DOHH2 (cell line): Measurements from ENCODE around the gene DNAJB6.

Experiments
- H3F3A ChIP-seq: fragments of 200-600 bp; sonication (generic), shearing (Covaris generic); 2 replicates; pipeline ENCODE4 v1.6.0; 2016; ENCODE audit warnings: antibody characterized with exemption, mild to moderate bottlenecking; ENCODE audit not compliant: control insufficient read depth, insufficient read depth
- H3K27ac ChIP-seq: fragments of 200-600 bp; sonication (generic); 2 replicates; pipeline ENCODE4 v1.5.1; 2014; ENCODE audit warnings: low read depth, mild to moderate bottlenecking, low read length, moderate library complexity
- H3K27me3 ChIP-seq: fragments of 200-600 bp; sonication (generic); 2 replicates; pipeline ENCODE4 v1.6.1; 2014; ENCODE audit warnings: mild to moderate bottlenecking, low read length, mixed read lengths; ENCODE audit not compliant: control insufficient read depth
- H3K36me3 ChIP-seq: fragments of 200-600 bp; sonication (generic); 2 replicates; pipeline ENCODE4 v1.6.1; 2014; ENCODE audit warnings: mild to moderate bottlenecking, low read length, moderate library complexity, mixed read lengths; ENCODE audit not compliant: control insufficient read depth
- H3K4me1 ChIP-seq: fragments of 200-600 bp; sonication (generic); 2 replicates; pipeline ENCODE4 v1.6.1; 2014; ENCODE audit warnings: mild to moderate bottlenecking, low read length, mixed read lengths; ENCODE audit not compliant: control insufficient read depth
- H3K4me2 ChIP-seq: fragments of 200-600 bp; sonication (generic); 2 replicates; pipeline ENCODE4 v1.6.0; 2014; ENCODE audit warnings: mild to moderate bottlenecking, low read length, moderate library complexity
- H3K4me3 ChIP-seq: fragments of 200-600 bp; sonication (generic); 2 replicates; pipeline ENCODE4 v1.5.1; 2014; ENCODE audit warnings: mild to moderate bottlenecking, low read length, mixed read lengths
- H3K79me2 ChIP-seq: fragments of 200-600 bp; sonication (generic); 2 replicates; pipeline ENCODE4 v1.6.1; 2014; ENCODE audit warnings: mild to moderate bottlenecking, low read length, mixed read lengths; ENCODE audit not compliant: control insufficient read depth
- H3K9me2 ChIP-seq: fragments of 200-600 bp; sonication (generic); replicated peaks from 2 replicates; pipeline ENCODE4 v1.6.1; 2014; ENCODE audit warnings: mild to moderate bottlenecking, low read length, mixed read lengths; ENCODE audit not compliant: control insufficient read depth
- H3K9me3 ChIP-seq: fragments of 200-600 bp; sonication (generic); 2 replicates; pipeline ENCODE4 v1.6.1; 2014; ENCODE audit warnings: antibody characterized with exemption, low read length, mixed read lengths; ENCODE audit not compliant: control insufficient read depth, insufficient read depth
- H4K20me1 ChIP-seq: fragments of 200-600 bp; sonication (generic); 2 replicates; pipeline ENCODE4 v1.6.0; 2014; ENCODE audit warnings: low read depth, mild to moderate bottlenecking, antibody characterized with exemption, low read length, moderate library complexity; ENCODE audit not compliant: control insufficient read depth, insufficient read depth
- EZH2phosphoT487 ChIP-seq: fragments of 200-600 bp; sonication (generic); IDR thresholded peaks from 2 replicates; pipeline ENCODE4 v1.6.1; 2017; ENCODE audit warnings: borderline replicate concordance, mild to moderate bottlenecking, antibody characterized with exemption, low read length, moderate library complexity, mixed read lengths
- TF ChIP-seq, protein P1 (sequence below): fragments of 200-600 bp; sonication (generic); IDR thresholded peaks from one replicate; pipeline ENCODE4 v1.5.1; 2014; ENCODE audit warnings: antibody characterized with exemption, mild to moderate bottlenecking, low read depth, low read length; ENCODE audit not compliant: poor library complexity, severe bottlenecking

The DNAJB6 gene

DNA sequence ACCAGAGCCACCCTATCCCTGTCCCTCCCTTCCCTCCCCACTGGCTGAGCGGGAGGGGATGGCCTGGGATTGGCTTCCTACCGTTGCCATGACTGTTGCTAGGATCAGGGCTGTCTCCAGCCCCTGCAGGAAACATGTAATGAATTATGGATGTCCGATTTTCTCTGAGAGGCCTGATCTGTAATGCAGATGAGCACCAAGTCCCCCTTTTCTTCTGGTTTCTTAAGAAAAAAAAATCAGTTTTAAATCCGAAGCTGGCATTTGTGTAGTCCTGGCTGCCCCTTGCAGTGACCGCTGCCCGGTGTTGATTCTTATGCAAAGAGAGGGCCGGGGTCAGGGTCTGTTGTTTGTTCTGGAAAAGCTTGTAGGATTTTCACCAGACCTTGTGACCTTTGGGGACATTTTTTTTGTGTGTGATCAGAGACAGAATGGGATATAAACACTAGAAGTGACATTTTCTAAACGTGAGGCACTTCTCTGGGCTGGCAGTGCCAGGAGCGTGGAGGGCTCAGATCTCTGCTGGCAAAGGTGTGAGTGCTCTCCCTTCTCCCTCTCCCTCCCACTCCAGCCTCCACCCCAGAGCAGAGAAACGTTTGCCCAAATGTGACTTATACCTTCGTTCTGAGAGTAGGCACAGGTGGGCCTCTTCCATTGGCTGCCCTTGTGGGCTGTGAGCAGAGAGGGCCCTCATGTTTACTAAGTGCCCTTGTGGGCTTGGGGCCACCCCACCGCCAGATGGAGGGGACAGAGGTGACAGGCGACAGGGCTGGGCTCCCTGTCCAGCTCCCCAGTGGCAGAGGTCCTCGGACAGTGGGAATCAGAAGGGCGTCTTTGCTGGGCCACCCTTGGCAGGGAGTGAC, 127.5 kb downstream of the DNAJB6 start:
- no peaks in the 10 kb centered on the region for H3K9me3 ChIP-seq
- H4K20me1 ChIP-seq = no peaks in the 10 kb centered on the region
- H3K4me1 ChIP-seq = no peaks in the 10 kb centered on the region
- no peaks in the 10 kb centered on the region for H3F3A ChIP-seq
- no peak overlapping the region for H3K27ac ChIP-seq
- H3K36me3 ChIP-seq = no peaks in the 10 kb centered on the region
- H3K79me2 ChIP-seq = no peaks in the 10 kb centered on the region
- no peaks in the 10 kb centered on the region for H3K27me3 ChIP-seq
- no peak overlapping the region for H3K4me3 ChIP-seq
- no peak for TF ChIP-seq EZH2phosphoT487
- TF ChIP-seq, protein P1, sequence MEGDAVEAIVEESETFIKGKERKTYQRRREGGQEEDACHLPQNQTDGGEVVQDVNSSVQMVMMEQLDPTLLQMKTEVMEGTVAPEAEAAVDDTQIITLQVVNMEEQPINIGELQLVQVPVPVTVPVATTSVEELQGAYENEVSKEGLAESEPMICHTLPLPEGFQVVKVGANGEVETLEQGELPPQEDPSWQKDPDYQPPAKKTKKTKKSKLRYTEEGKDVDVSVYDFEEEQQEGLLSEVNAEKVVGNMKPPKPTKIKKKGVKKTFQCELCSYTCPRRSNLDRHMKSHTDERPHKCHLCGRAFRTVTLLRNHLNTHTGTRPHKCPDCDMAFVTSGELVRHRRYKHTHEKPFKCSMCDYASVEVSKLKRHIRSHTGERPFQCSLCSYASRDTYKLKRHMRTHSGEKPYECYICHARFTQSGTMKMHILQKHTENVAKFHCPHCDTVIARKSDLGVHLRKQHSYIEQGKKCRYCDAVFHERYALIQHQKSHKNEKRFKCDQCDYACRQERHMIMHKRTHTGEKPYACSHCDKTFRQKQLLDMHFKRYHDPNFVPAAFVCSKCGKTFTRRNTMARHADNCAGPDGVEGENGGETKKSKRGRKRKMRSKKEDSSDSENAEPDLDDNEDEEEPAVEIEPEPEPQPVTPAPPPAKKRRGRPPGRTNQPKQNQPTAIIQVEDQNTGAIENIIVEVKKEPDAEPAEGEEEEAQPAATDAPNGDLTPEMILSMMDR = no peak
- H3K4me2 ChIP-seq = no peak overlapping the region
- H3K9me2 ChIP-seq = no peaks in the 10 kb centered on the region

- Histone ChIP-seq H3K36me3 (no peaks in the 10 kb centered on the region), H3K27ac (no peak overlapping the region), H3K9me3 (no peaks in the 10 kb centered on the region), H3K4me2 (no peak overlapping the region), H3K4me3 (no peak overlapping the region), H4K20me1 (no peaks in the 10 kb centered on the region), H3K79me2 (no peaks in the 10 kb centered on the region), H3K4me1 (no peaks in the 10 kb centered on the region), H3K27me3 (no peaks in the 10 kb centered on the region), H3K9me2 (no peaks in the 10 kb centered on the region), H3F3A (no peaks in the 10 kb centered on the region)
- TF ChIP-seq, protein P1 = no peak
- no peak for TF ChIP-seq EZH2phosphoT487
Observed at GRCh38 chr7:157464971-157465886, 128.4 kb downstream of the DNAJB6 start.

- H4K20me1 ChIP-seq = no peaks in the 10 kb centered on the region
- no peaks in the 10 kb centered on the region for H3K79me2 ChIP-seq
- no peak overlapping the region for H3K4me2 ChIP-seq
- H3K4me3 ChIP-seq = no peak overlapping the region
- no peak for TF ChIP-seq EZH2phosphoT487
- H3K27ac ChIP-seq = no peak overlapping the region
- no peaks in the 10 kb centered on the region for H3K36me3 ChIP-seq
- H3K27me3 ChIP-seq = no peaks in the 10 kb centered on the region
- H3K9me2 ChIP-seq = no peaks in the 10 kb centered on the region
- no peaks in the 10 kb centered on the region; the same call in 1 of the 2 replicates for H3K9me3 ChIP-seq
- no peaks in the 10 kb centered on the region for H3K4me1 ChIP-seq
- no peaks in the 10 kb centered on the region for H3F3A ChIP-seq
Observed at GRCh38 chr7:157465891-157466866, 129.4 kb downstream of the DNAJB6 start.
